PC-9 (cell line): Measurements from ENCODE around the gene ZNF384.

Experiments used
- CTCF ChIP-seq: fragments of 200-600 bp; sonication (generic); conservative IDR thresholded peaks from 2 replicates; pipeline ENCODE4 v1.6.1; 2017; ENCODE audit warnings: mixed run types, antibody characterized with exemption, mild to moderate bottlenecking, moderate library complexity
- EZH2 ChIP-seq: fragments of 200-600 bp; sonication (generic); IDR thresholded peaks from 2 replicates; pipeline ENCODE4 v1.8.0; 2017; ENCODE audit warnings: antibody characterized with exemption, low read depth

DNA sequence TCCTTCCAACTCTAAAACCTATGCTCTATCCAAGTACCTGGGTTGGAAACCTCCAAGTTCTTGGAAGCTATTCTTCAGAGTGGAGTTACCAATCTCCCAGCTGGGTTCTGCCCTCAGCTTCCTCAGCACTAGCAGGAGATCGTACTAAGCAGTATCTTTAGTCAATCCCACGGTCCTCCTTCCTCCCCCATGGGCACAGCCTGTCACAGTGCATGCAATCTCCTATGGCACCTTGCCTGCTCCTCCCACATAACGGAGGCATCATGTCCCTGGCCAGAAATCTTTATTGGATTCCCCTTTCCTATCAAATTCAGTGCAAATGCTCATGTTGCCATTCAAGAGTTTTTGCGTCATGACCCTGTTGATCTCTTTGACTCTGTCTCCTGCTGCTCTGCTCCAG, 48.0 kb downstream of the ZNF384 start:
- no peak for TF ChIP-seq CTCF
- TF ChIP-seq EZH2: no peak
